Epidermal melanocyte (primary cell): Measurements from ENCODE around the gene ZNF516.
A peak's percentile ranks its signal among the peaks of the same experiment; 100 is the strongest.

Experiments used
- DNase-seq: peaks from one replicate; pipeline ENCODE4 v3.0.0; 2011; ENCODE audit warnings: low spot score; ENCODE audit not compliant: insufficient read length

Gene ZNF516

GRCh38 chr18:76455003-76455676, 39.9 kb downstream of the ZNF516 start:
- DNase-seq: no peak

- DNase-seq: no peak
These were observed 40.6 kb downstream of the ZNF516 start for GRCh38 chr18:76454418-76454817.

GRCh38 chr18:76453932-76454331, 41.1 kb downstream of the ZNF516 start:
- DNase-seq: no peak

- DNase-seq: no peak
These were observed 41.9 kb downstream of the ZNF516 start for GRCh38 chr18:76453057-76453561.

GRCh38 chr18:76452357-76452756, 42.7 kb downstream of the ZNF516 start:
- no peak for DNase-seq

GRCh38 chr18:76451396-76452331, 43.4 kb downstream of the ZNF516 start:
- DNase-seq: no peak

- no peak for DNase-seq
These were observed 44.3 kb downstream of the ZNF516 start for GRCh38 chr18:76450452-76451395.

GRCh38 chr18:76449111-76449453, 46.0 kb downstream of the ZNF516 start:
- no peak for DNase-seq

- no peak for DNase-seq
These were observed 46.6 kb downstream of the ZNF516 start for GRCh38 chr18:76448256-76449110.

- no peak for DNase-seq
These were observed 47.7 kb downstream of the ZNF516 start for GRCh38 chr18:76447258-76447890.

- peak; percentile 89 for DNase-seq
These were observed 48.5 kb downstream of the ZNF516 start for GRCh38 chr18:76446321-76447257.

GRCh38 chr18:76445741-76446232, 49.3 kb downstream of the ZNF516 start:
- DNase-seq: no peak

GRCh38 chr18:76445275-76445674, 49.8 kb downstream of the ZNF516 start:
- DNase-seq: peak; percentile 80

GRCh38 chr18:76444446-76445105, 50.5 kb downstream of the ZNF516 start:
- no peak for DNase-seq

GRCh38 chr18:76443519-76444445, 51.3 kb downstream of the ZNF516 start:
- DNase-seq: no peak

- no peak for DNase-seq
These were observed 52.5 kb downstream of the ZNF516 start for GRCh38 chr18:76442413-76443171.
